Measurements from ENCODE around the gene PLSCR2.
A peak's percentile ranks its signal among the peaks of the same experiment; 100 is the strongest.
"Not testable (repeated sequence)": the region's sequence is repeated elsewhere in the genome, so short reads cannot be mapped to it uniquely, and the experiment has no call there.

PLSCR2 gene, protein sequence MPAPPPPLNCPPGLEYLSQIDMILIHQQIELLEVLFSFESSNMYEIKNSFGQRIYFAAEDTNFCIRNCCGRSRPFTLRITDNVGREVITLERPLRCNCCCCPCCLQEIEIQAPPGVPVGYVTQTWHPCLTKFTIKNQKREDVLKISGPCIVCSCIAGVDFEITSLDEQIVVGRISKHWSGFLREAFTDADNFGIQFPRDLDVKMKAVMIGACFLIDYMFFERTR

DNA sequence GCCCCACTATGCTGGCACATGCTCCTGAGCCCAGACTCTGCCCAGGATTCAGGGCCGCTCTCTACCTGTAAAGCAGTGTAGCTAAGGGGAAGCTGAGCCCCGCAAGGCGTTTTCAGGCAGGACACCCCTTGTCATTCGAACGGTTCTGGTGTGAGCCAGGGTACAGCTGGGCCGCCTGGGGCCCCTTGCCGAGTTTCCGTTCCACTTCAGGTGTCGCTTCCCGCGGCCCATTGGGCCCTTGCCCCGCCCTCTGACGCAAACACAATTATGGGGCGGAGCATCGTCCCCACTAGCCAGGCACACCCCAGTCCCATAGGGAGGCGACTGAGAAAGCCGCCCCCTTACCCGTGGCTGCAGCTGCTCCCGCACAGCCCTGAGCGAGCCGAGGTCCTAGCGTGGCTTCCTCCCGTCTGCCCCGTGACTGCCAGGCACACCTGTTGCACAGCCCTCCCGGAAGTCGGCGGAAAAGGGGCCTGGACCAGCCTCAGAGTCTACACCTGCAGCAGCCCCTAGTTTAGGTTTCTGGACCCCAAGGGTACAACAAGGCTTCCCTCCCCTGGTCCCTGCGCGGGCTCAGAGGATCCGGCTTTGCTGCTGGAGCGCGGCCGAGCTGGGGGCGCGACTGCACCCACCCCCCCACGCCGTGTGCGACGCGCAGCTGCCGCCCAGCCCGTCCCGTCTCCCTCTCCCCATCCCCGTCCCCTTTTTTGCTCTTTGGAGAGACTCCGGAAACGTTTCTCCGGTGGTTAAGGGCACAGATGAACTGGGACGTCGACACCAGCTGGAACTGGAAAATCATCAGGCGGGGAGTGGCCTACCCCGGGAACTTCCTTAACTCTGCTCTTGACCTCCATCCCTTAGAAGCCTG lies at the start of gene PLSCR2:
TSS of gene PLSCR2 (minus strand) at position 412 of the 868 bp plus-strand sequence. CDS start 9,657 bp downstream, outside the sequence.
- DNase-seq: peak; percentile 86 to 88

- DNase-seq: no peak
These were observed 48.5 kb upstream of the PLSCR2 start for GRCh38 chr3:146517684-146518435.

DNA sequence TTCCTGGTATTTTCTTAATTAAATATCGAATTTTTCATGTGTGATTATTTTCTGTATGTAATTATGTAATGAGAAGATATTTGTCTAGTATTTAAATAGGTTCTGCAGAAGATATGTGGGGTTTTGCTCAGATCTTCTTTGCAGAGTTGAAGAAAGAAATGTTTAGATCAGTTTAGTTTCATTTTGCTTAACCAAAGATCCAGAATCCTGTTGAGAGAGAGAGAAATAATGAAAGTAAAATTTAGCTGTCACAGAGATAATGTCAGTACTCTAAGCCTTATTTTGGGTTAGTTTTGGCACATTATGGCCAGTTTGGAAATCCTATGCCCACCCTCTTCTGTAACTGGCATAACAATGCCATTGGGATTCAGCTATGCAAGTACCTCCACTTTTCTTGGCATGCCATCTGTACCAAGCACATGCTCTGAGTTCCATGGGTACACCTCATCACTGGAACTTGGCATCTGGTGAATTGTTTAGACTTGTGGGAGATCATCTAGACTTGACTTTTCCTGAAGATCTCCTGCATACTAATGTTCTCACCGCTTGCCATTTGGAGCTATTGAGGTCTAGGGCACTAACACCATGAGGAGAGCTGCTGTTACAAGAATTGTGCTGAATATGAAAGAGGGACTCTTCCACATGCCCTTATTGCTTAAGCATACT lies 44.2 kb upstream of the PLSCR2 start:
- DNase-seq: no peak

- no peak for DNase-seq
These were observed 42.2 kb upstream of the PLSCR2 start for GRCh38 chr3:146511402-146512134.

DNA sequence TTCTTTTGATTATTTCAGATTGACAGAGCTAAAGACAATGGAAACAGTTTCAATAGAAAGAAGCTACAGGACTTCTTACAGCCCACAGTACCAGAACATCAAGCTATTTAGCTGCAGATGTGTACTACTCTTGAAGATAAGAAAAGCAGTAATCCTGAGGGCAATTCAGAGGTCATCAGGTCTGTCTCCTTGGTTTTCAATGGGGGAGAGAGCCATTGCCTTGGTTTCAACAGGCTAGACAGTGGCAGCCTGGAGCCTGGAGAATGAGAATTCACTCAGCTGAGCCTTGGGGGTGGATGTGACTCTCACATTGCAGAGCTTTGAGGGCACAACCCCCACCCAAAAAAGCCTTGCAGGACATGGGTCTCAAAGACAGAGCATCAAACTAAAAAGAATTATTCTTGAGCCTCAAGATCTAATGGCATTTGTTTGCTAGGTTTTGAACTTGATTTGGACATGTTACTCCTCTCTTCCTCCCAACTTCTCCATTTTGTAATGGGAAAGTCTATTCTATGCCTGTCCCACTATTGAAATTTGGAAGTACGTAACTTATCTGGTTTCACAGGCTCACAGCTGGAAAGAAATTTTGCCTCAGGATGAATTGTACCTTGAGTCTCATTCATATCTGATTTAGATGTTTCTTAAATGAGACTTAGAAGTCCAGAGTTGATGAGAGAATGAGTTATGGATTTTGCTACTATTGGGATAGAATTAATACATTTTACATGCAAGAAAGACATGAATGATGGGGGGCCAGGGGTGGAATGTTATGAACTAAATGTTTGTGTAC lies 38.2 kb upstream of the PLSCR2 start:
- no peak for DNase-seq

DNA sequence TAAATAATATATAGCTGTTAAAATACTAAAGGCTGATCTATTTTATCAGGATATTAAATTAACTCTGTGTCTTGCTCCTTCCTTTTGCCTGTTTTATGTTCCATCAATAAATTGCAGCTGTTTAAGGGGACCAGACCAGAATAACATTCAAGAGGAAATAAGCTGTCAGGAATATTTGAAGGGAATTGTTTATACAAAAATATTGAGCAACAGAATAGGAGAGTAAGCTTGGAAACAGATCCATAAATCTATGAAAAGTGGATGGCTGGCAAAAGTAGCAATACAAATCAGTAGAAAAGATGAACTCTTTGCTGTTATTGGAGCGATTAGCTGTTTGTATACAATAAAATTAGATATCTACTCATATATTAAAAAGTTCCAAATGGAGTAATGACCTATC lies 36.2 kb upstream of the PLSCR2 start:
- DNase-seq: no peak

DNA sequence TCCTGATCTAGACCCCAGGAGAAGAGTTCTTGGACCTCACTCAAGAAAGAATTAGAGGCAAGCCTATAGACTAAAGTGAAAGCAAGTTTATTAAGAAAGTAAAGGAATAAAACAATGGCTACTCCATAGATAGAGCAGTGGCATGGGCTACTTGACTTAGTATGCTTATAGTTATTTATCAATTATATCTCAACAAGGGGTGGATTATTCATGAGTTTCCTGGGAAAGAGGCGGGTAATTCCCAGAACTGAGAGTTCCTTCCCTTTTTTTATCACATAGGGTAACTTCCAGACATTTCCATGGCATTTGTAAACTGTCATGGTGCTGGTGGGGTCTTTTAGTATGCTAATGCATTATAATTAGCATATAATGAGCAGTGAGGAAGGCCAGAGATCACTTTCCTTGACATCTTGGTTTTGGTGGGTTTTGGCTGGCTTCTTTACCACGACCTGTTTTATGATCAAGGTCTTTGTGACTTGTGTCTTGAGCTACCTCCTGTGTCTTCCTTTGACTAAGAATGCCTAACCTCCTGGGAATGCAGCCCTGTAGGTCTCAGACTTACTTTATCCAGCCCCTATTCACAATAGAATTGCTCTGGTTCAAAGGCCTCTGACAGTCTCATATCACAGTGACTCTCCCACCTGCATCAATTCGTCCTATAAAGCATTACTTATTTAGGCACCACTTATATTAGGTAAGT lies 35.3 kb upstream of the PLSCR2 start:
- no peak for DNase-seq

DNA sequence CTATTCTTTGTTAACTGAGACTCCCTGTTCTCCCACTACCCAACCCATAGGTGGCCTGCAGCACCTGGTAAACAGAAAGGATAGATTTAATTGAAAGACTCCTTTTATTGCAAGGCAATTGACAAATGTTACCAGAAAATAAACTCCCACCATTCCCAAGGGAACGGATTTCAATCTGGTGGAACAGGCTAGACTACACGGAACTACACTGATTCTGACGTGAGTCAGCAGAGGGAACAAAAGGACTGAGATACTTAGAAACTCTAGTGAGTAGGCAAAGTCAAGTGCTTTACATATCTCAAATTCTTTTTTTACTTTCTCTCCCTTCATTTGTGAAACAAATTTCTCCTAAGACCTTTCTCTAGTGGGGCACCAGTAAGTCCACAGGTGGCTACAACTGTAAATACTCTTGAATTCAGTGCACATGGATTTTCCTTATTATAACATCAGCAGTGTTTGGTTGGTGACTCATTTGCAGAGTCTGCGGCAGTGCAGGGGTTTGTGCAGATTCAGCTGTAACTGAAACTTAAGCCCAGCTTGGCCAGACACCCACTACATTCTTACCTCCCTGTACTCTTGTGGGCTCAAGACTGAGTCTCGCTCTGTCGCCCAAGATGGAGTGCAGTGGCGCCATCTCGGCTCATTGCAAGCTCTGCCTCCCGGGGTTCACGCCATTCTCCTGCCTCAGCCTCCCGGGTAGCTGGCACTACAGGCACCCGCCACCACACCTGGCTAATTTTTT lies 34.3 kb upstream of the PLSCR2 start:
- DNase-seq: no peak

DNA sequence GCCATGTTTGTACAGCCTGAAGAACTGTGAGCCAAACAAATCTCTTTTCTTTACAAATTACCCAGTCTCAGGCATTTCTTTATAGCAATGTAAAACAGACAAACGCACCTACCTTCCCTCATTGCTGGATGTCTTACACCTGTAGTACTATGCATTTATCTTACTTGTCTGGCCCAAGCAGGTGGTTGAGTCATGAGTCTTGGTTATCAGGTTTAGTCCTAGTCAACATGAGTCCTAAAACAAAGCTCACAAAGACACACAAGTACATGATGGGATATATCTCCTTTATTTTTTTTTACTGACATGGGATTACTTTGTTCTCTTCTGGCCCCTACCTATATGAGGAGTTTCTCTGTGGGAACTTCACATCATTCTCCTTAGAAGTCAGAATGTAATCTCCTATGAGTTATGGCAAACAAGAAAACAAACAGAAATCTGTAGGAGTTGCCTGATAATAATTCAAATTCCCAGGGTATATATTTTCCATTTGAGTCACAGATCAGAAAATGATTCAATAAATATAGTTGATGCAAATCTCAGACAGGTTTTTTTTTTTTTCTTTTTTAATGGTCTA lies 33.6 kb upstream of the PLSCR2 start:
- DNase-seq: no peak

- no peak for DNase-seq
These were observed 32.4 kb upstream of the PLSCR2 start for GRCh38 chr3:146501752-146502151.

- DNase-seq: no peak
These were observed 30.3 kb upstream of the PLSCR2 start for GRCh38 chr3:146499701-146500100.

GRCh38 chr3:146498002-146498736 lies 28.8 kb upstream of the PLSCR2 start:
- peak; percentile 45 to 47 for DNase-seq

DNA sequence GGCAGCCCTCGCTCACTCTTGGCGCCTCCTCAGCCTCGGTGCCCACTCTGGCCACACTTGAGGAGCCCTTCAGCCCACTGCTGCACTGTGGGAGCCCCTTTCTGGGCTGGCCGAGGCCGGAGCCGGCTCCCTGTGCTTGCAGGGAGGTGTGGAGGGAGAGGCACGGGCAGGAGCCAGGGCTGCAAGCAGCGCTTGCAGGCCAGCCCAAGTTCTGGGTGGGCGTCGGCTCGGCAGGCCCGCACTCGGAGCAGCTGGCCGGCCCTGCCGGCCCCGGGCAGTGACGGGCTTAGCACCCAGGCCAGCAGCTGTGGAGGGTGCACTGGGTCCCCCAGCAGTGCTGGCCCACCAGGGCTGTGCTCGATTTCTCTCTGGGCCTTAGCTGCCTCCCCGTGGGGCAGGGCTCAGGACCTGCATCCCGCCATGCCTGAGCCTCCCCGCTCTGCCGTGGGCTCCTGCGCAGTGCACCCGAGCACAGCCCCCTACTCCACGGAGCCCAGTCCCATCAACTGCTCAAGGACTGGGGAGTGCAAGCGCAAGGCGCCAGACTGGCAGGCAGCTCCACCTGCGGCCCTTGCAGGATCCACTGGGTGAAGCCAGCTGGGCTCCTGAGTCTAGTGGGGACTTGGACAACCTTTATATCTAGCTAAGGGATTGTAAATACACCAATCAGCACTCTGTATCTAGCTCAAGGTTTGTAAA lies 27.9 kb upstream of the PLSCR2 start:
- DNase-seq: not testable (repeated sequence)

DNA sequence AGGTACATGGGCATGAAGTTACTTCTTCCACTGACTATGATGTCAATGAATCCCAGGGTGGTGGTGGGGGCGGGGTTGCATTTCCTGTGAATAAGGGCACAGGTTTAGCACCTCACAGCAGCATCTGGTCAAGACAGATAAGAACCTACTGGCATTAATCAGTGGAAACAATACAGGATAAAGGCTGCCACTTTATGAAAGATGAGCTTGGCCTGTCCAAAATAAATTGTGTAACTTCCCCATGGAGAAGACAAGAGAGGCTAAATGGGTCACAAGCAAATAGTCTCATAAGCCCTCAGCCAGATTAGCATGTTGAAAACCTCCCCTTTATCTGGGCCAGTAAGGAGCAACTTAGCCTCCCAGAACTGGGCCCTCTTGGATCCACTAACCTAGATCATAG lies 27.4 kb upstream of the PLSCR2 start:
- no peak for DNase-seq

DNA sequence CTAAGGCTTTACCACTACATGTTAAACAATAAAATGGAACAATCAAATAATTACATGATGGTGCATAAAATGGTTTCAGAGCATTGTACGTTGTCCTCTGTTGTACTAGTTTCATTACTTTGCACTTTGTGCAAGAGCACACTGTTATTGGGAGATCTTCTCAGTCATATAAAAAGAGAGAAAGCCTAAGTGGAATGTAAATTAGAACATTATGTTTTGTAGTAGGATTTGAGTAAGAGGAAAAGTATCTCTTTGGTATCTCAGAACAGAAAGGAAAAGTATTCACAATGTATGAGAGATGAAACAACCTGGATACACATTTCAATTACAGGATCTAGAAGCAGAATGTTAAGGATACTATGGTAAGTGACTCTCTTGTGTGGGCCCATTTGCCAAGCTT lies 26.9 kb upstream of the PLSCR2 start:
- DNase-seq: no peak

DNA sequence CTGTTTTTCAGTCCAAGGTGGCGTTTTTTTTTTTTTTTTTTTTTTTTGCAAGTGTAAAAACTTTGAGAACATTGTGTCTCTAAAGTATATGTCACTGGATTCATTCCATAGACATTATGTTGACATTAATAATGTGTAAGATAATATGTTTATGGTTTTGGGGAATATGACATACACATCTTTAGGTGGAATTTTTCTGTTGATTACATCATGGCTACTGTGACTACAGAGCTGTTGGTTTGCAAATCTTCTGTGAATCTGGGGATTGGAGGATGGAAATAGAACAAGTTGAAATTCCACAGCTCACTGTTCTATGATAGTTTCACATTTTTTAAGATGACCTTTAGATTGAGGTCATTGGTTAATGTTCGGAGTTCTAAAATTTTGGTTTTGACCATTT lies 24.4 kb upstream of the PLSCR2 start:
- no peak for DNase-seq

- DNase-seq: no peak
These were observed 23.9 kb upstream of the PLSCR2 start for GRCh38 chr3:146493221-146493620.

- no peak for DNase-seq
These were observed 21.9 kb upstream of the PLSCR2 start for GRCh38 chr3:146491303-146491702.

All from CD4-positive, alpha-beta T cell treated with Interferon alpha-2 for 1 hour (primary cell).